Suprapubic skin (tissue), 3 donors: ENCODE measurements around the gene TAF1B.

Source experiments
- CTCF ChIP-seq, 2 donors: fragments of 200-600 bp in 1 of 2; fragments of 450-650 bp in 1 of 2; sonication (generic) in 1 of 2; IDR thresholded peaks; one replicate each; pipeline ENCODE4 v1.5.1; 2016 to 2019; ENCODE audit warnings: antibody characterized with exemption in 2 of 2, mild to moderate bottlenecking in 1 of 2, moderate library complexity in 1 of 2
- POLR2A ChIP-seq, 2 donors: fragments of 450-650 bp; IDR thresholded peaks; one replicate each; pipeline ENCODE4 v1.6.1; 2017; ENCODE audit warnings: antibody characterized with exemption in 2 of 2, mild to moderate bottlenecking in 2 of 2, moderate library complexity in 2 of 2

- no peak for TF ChIP-seq CTCF (IDR thresholded peaks at IDR 0.05)
- TF ChIP-seq POLR2A (IDR thresholded peaks at IDR 0.05), result no peak
These were observed 17.1 kb upstream of the TAF1B start for GRCh38 chr2:9826208-9826607.
